AG09309 (cell line): ENCODE data around the gene CPT1C.

Source experiments
- DNase-seq: peaks from one replicate; pipeline ENCODE4 v3.0.0-alpha.2; 2010; ENCODE audit warnings: low read depth
- H3K4me3 ChIP-seq: 2 replicates; pipeline ENCODE4 v1.5.1; 2011; ENCODE audit warnings: mild to moderate bottlenecking, low read depth, low read length, moderate library complexity; ENCODE audit not compliant: control insufficient read depth
- CTCF ChIP-seq: IDR thresholded peaks from 2 replicates; pipeline ENCODE4 v1.5.1; 2011; ENCODE audit warnings: mild to moderate bottlenecking, low read depth, low read length, inconsistent platforms; ENCODE audit not compliant: insufficient read depth, control insufficient read depth; ENCODE audit errors: missing control alignments

The CPT1C gene

GRCh38 chr19:49739098-49739497 is 48.2 kb downstream of the CPT1C start:
- no peak for TF ChIP-seq CTCF
- DNase-seq = no peak
- no peak overlapping the region for H3K4me3 ChIP-seq

GRCh38 chr19:49739933-49740332 is 49.0 kb downstream of the CPT1C start:
- TF ChIP-seq CTCF = no peak
- DNase-seq = no peak
- H3K4me3 ChIP-seq = no peak overlapping the region

- H3K4me3 ChIP-seq = no peak overlapping the region
- DNase-seq = no peak
- no peak for TF ChIP-seq CTCF
These were observed 50.4 kb downstream of the CPT1C start for GRCh38 chr19:49741210-49741844.

GRCh38 chr19:49744946-49745381 is 54.0 kb downstream of the CPT1C start:
- no peak for DNase-seq
- TF ChIP-seq CTCF = no peak
- H3K4me3 ChIP-seq = no peak overlapping the region

- no peak for DNase-seq
- no peak overlapping the region for H3K4me3 ChIP-seq
- no peak for TF ChIP-seq CTCF
These were observed 55.5 kb downstream of the CPT1C start for GRCh38 chr19:49746206-49746958.

- DNase-seq = no peak
- no peak for TF ChIP-seq CTCF
These were observed 58.3 kb downstream of the CPT1C start for GRCh38 chr19:49749055-49749716.

More at GRCh38 chr19:49749055-49749716, 58.3 kb downstream of the CPT1C start:
- no peak overlapping the region for H3K4me3 ChIP-seq
